A549 (cell line): Measurements from ENCODE around the gene OR1S1. TPM values are rescaled to one million over a fixed set of nuclear protein-coding genes. Genes with fewer than 3 reads are reported as not detected.

Experiments
- ATAC-seq, 2 experiments: fragments of 200-7000 bp in 1 of 2; fragments of >200 bp in 1 of 2; cut with Nextera tagmentation in 1 of 2; cut with Tn5 transposase in 1 of 2; 3 replicates each; pipeline versions ENCODE4 v1.8.0 to v1.9.1; 2018 to 2020; ENCODE audit warnings: mild to moderate bottlenecking in 1 of 2, moderate library complexity in 1 of 2
- CTCF ChIA-PET: fragments of 300-600 bp; sonication (Branson Sonifier 250); formaldehyde crosslinking; extraction: SDS; loops from one replicate; lab custom pipeline; 2021; ENCODE audit warnings: antibody characterized with exemption, inconsistent platforms; lab: Yijun Ruan, JAX
- POLR2A ChIA-PET: fragments of 350-600 bp; formaldehyde crosslinking; extraction: SDS; loops from one replicate; lab custom pipeline; 2021; ENCODE audit warnings: antibody characterized with exemption, inconsistent platforms; lab: Yijun Ruan, JAX
- DNase-seq, 2 experiments: peaks; one replicate each; pipeline versions ENCODE4 v3.0.0 to v3.0.0-alpha.2; 2011 to 2016; ENCODE audit warnings: low read depth in 1 of 2, low spot score in 1 of 2
- FAIRE-seq: peaks from 2 replicates; lab custom pipeline; 2011; peaks lifted over from hg19 to GRCh38; lab: Jason Lieb, UNC
- H3K27ac ChIP-seq, 2 experiments: fragments of >200 bp; sonication (Bioruptor Twin); formaldehyde crosslinking; 3 replicates each; pipeline ENCODE4 v1.5.1; 2016 to 2017
- H3K4me1 ChIP-seq: fragments of >200 bp; sonication (Bioruptor Twin); formaldehyde crosslinking; 3 replicates; pipeline ENCODE4 v1.6.1; 2016
- H3K4me2 ChIP-seq: fragments of >200 bp; sonication (Bioruptor Twin); formaldehyde crosslinking; 3 replicates; pipeline ENCODE4 v1.6.1; 2016
- H3K4me3 ChIP-seq: fragments of >200 bp; sonication (Bioruptor Twin); formaldehyde crosslinking; 3 replicates; pipeline ENCODE4 v1.5.1; 2016
- H3K9me3 ChIP-seq: fragments of >200 bp; sonication (Bioruptor Twin); formaldehyde crosslinking; 3 replicates; pipeline ENCODE4 v1.6.1; 2016
- CBX8 ChIP-seq: fragments of 200-600 bp; sonication (generic); IDR thresholded peaks from 2 replicates; pipeline ENCODE4 v1.6.1; 2016
- CTCF ChIP-seq: fragments of >200 bp; sonication (Bioruptor Twin); formaldehyde crosslinking; IDR thresholded peaks from 3 replicates; pipeline ENCODE4 v1.5.1; 2016
- EHF ChIP-seq: fragments of 250-450 bp; sonication (Bioruptor Pico); IDR thresholded peaks from 2 replicates; pipeline ENCODE4 v1.5.0; 2020; ENCODE audit warnings: mild to moderate bottlenecking
- ELK1 ChIP-seq: fragments of 150-350 bp; IDR thresholded peaks from 2 replicates; pipeline ENCODE4 v1.6.1; 2014; ENCODE audit warnings: low read depth, mild to moderate bottlenecking, low read length
- ESRRA ChIP-seq: fragments of 150-350 bp; IDR thresholded peaks from 2 replicates; pipeline ENCODE4 v1.6.1; 2014; ENCODE audit warnings: mild to moderate bottlenecking, low read length, borderline replicate concordance
- FOSB ChIP-seq: fragments of 250-450 bp; sonication (Bioruptor Pico); IDR thresholded peaks from 2 replicates; pipeline ENCODE4 v1.5.0; 2020; ENCODE audit warnings: mild to moderate bottlenecking, moderate library complexity
- HES2 ChIP-seq: fragments of >200 bp; sonication (Bioruptor Twin); formaldehyde crosslinking; IDR thresholded peaks from 2 replicates; pipeline ENCODE4 v1.6.1; 2016
- HOXA7 ChIP-seq: fragments of 250-450 bp; sonication (Bioruptor Pico); IDR thresholded peaks from 2 replicates; pipeline ENCODE4 v1.5.0; 2020; ENCODE audit warnings: mild to moderate bottlenecking, moderate library complexity
- JUNB ChIP-seq: fragments of >200 bp; sonication (Bioruptor Twin); formaldehyde crosslinking; IDR thresholded peaks from 2 replicates; pipeline ENCODE4 v1.6.1; 2016
- KDM1A ChIP-seq: fragments of 200-600 bp; sonication (generic); IDR thresholded peaks from 2 replicates; pipeline ENCODE4 v1.6.1; 2016; ENCODE audit warnings: low read depth, mild to moderate bottlenecking
- KDM5A ChIP-seq: fragments of 200-600 bp; sonication (generic); IDR thresholded peaks from 2 replicates; pipeline ENCODE4 v1.6.1; 2016; ENCODE audit warnings: antibody characterized with exemption, mild to moderate bottlenecking
- MAFK ChIP-seq: fragments of 450-650 bp; IDR thresholded peaks from 2 replicates; pipeline ENCODE4 v1.6.1; 2014; ENCODE audit not compliant: partially characterized antibody
- NPAS2 ChIP-seq: fragments of 250-450 bp; sonication (Bioruptor Pico); IDR thresholded peaks from 2 replicates; pipeline ENCODE4 v1.8.0; 2022; ENCODE audit warnings: mild to moderate bottlenecking, moderate library complexity, borderline replicate concordance
- PBX3 ChIP-seq: IDR thresholded peaks from 2 replicates; pipeline ENCODE4 v1.6.1; 2012
- PHF8 ChIP-seq: fragments of 200-600 bp; sonication (generic); IDR thresholded peaks from 2 replicates; pipeline ENCODE4 v1.6.1; 2016; ENCODE audit warnings: low read depth, mild to moderate bottlenecking, antibody characterized with exemption, moderate library complexity, borderline replicate concordance
- POLR2A ChIP-seq: IDR thresholded peaks from 2 replicates; pipeline ENCODE4 v1.6.1; 2012; ENCODE audit warnings: mild to moderate bottlenecking, low read length
- POLR2AphosphoS2 ChIP-seq: conservative IDR thresholded peaks from 2 replicates; pipeline ENCODE4 v1.6.1; 2012; ENCODE audit warnings: low read length, improper control_type of control experiment, inconsistent platforms
- RAD21 ChIP-seq, 2 experiments: fragments of >200 bp in 1 of 2; sonication (Bioruptor Twin) in 1 of 2; formaldehyde crosslinking in 1 of 2; IDR thresholded peaks in 1 of 2; conservative IDR thresholded peaks in 1 of 2; 2 replicates in 1 of 2; 3 replicates in 1 of 2; pipeline ENCODE4 v1.6.1; 2012 to 2018; ENCODE audit warnings: inconsistent platforms in 1 of 2
- RFX5 ChIP-seq: fragments of 450-650 bp; IDR thresholded peaks from 2 replicates; pipeline ENCODE4 v1.7.1; 2014; ENCODE audit warnings: antibody characterized with exemption, mild to moderate bottlenecking, moderate library complexity
- SMC3 ChIP-seq: fragments of >200 bp; sonication (Bioruptor Twin); formaldehyde crosslinking; IDR thresholded peaks from 3 replicates; pipeline ENCODE4 v1.6.1; 2018; ENCODE audit warnings: inconsistent platforms
- SREBF2 ChIP-seq: fragments of 450-650 bp; IDR thresholded peaks from 2 replicates; pipeline ENCODE4 v1.6.1; 2014; ENCODE audit warnings: mild to moderate bottlenecking, moderate library complexity
- TP53 ChIP-seq: fragments of 250-450 bp; sonication (Bioruptor Pico); IDR thresholded peaks from 2 replicates; pipeline ENCODE4 v1.5.0; 2021; ENCODE audit warnings: mild to moderate bottlenecking, moderate library complexity
- USF2 ChIP-seq: fragments of 450-650 bp; IDR thresholded peaks from 2 replicates; pipeline ENCODE4 v1.6.1; 2014; ENCODE audit warnings: antibody characterized with exemption
- ZC3H11A ChIP-seq: fragments of 450-650 bp; IDR thresholded peaks from 2 replicates; pipeline ENCODE4 v1.6.1; 2014; ENCODE audit warnings: antibody characterized with exemption, mild to moderate bottlenecking
- ZNF302 ChIP-seq: fragments of 250-450 bp; sonication (Bioruptor Pico); IDR thresholded peaks from 2 replicates; pipeline ENCODE4 v1.9.0; 2021; ENCODE audit warnings: inconsistent platforms, mild to moderate bottlenecking, moderate library complexity
- ZSCAN20 ChIP-seq: fragments of 250-450 bp; sonication (Bioruptor Pico); IDR thresholded peaks from 2 replicates; pipeline ENCODE4 v1.8.0; 2022; ENCODE audit warnings: mild to moderate bottlenecking, moderate library complexity
- WGBS: methylation state at CpG from one replicate; pipeline ENCODE4 v1.1.6; 2017; ENCODE audit errors: missing lambda C conversion rate; 5-methylcytosine and 5-hydroxymethylcytosine counted together
- polyA plus RNA-seq, 4 experiments: library from polyadenylated mRNA; depleted of rRNA in 3 of 4; stranded (reverse); fragments of >200 nt; fragmentation: RNase III in 1 of 4; extraction: RNeasy Plus Mini Kit Qiagen cat#74134 plus additional on column Dnase treatment in 1 of 4; gene quantifications; 2 replicates in 3 of 4; 3 replicates in 1 of 4; pipeline ENCODE4 v1.2.3, GENCODE V29; 2011 to 2017

Gene OR1S1
- polyA plus RNA-seq, 2 of the 4 experiments (the other 2 are of a cell fraction), result not detected

- WGBS, result 26% methylated on average over 7 of the region's 7 CpGs
- TF ChIP-seq MAFK, result no peak
- no peak for TF ChIP-seq NPAS2 (CRISPR knock-in tag)
- no peak for TF ChIP-seq SREBF2
- TF ChIP-seq KDM1A, result no peak
- no peak for TF ChIP-seq ZC3H11A
- no peak for TF ChIP-seq HOXA7 (CRISPR knock-in tag)
- no peak for TF ChIP-seq JUNB
- TF ChIP-seq KDM5A, result no peak
- TF ChIP-seq, all 56 proteins: peak for 0
- H3K4me1 ChIP-seq, result no peaks in the 10 kb centered on the region
- ATAC-seq, result no peak
- DNase-seq, result no peak
- no peak overlapping the region for H3K4me2 ChIP-seq
- CTCF ChIA-PET, result no interaction called here
- POLR2A ChIA-PET, result no interaction called here
- no peaks in the 10 kb centered on the region for H3K9me3 ChIP-seq
- H3K4me3 ChIP-seq, result no peak overlapping the region
- no peak for FAIRE-seq
- no peak overlapping the region for H3K27ac ChIP-seq
These were observed 32.9 kb upstream of the OR1S1 start for GRCh38 chr11:58179648-58180047.

GRCh38 chr11:58186938-58187337, 25.6 kb upstream of the OR1S1 start:
- no peak overlapping the region for H3K4me2 ChIP-seq
- FAIRE-seq, result no peak
- ChIA-PET POLR2A (no interaction called here), CTCF (no interaction called here)
- TF ChIP-seq ESRRA, result no peak
- TF ChIP-seq SMC3, result no peak
- no peak for TF ChIP-seq MAFK
- no peak for TF ChIP-seq TP53
- TF ChIP-seq EHF (CRISPR knock-in tag), result no peak
- no peaks in the 10 kb centered on the region for H3K4me1 ChIP-seq
- no peak for ATAC-seq
- no peak overlapping the region for H3K27ac ChIP-seq
- no peak overlapping the region for H3K4me3 ChIP-seq
- H3K9me3 ChIP-seq, result no peaks in the 10 kb centered on the region
- no peak for DNase-seq
- WGBS, result 25% methylated on average over 4 of the region's 4 CpGs

GRCh38 chr11:58188770-58189169, 23.8 kb upstream of the OR1S1 start, which contains the start of gene OR9Q2:
Gene OR9Q2, plus strand, starts transcription at chr11:58189070. Its CDS starts 1,421 bp downstream, at chr11:58190491.
- DNase-seq, result no peak
- H3K9me3 ChIP-seq, result no peaks in the 10 kb centered on the region
- no peak for ATAC-seq
- no peak for FAIRE-seq
- 5% methylated on average over 2 of the region's 2 CpGs for WGBS
- H3K4me2 ChIP-seq, result no peak within 1 kb of the TSS
- TF ChIP-seq ELK1 (no peak), HES2 (no peak), CBX8 (no peak), ZSCAN20 (CRISPR knock-in tag) (no peak), KDM5A (no peak), SMC3 (no peak), RAD21 (conservative IDR thresholded peaks at IDR 0.05 in 1 of 2, IDR thresholded peaks at IDR 0.05 in 1 of 2) (no peak), FOSB (CRISPR knock-in tag) (no peak), PHF8 (no peak), RFX5 (no peak), USF2 (no peak), POLR2A (no peak), CTCF (no peak), JUNB (no peak), ZNF302 (no peak), PBX3 (no peak), POLR2AphosphoS2 (no peak)
- ChIA-PET CTCF (interaction anchor here (0.5 kb wide), 1 partner anchor 738 kb away, joined by 3 read pairs; no protein-coding TSS in a partner anchor), POLR2A (no interaction called here)
- H3K4me1 ChIP-seq, result no peaks in the 10 kb centered on the region
- no peak within 1 kb of the TSS for H3K4me3 ChIP-seq
- no peak within 1 kb of the TSS for H3K27ac ChIP-seq
